Skin of body (tissue), 2 donors: ENCODE data around the gene PRR16. TPM values are rescaled to one million over a fixed set of nuclear protein-coding genes. Genes with fewer than 3 reads are reported as not detected.
"Not testable (repeated sequence)": the region's sequence is repeated elsewhere in the genome, so short reads cannot be mapped to it uniquely, and the experiment has no call there.

ENCODE experiments used
- DNase-seq: peaks from one replicate; lab custom pipeline; 2025; lab: John Stamatoyannopoulos, UW
- total RNA-seq: library from RNA; depleted of rRNA; stranded (reverse); fragments of >200 nt; gene quantifications from one replicate; pipeline ENCODE4 v1.2.3, GENCODE V29; 2014

PRR16 gene
- 12.4 TPM for total RNA-seq

GRCh38 chr5:120463991-120464626 is at the start of gene PRR16:
Gene PRR16 (plus strand): TSS chr5:120464300.
- no peak for DNase-seq

GRCh38 chr5:120415985-120416384 is 48.1 kb upstream of the PRR16 start:
- no peak for DNase-seq

- DNase-seq = no peak
These were observed 45.0 kb upstream of the PRR16 start for GRCh38 chr5:120419127-120419526.

- DNase-seq = not testable (repeated sequence)
These were observed 37.3 kb upstream of the PRR16 start for GRCh38 chr5:120426633-120427275.

GRCh38 chr5:120430572-120430971 is 33.5 kb upstream of the PRR16 start:
- DNase-seq = no peak

- DNase-seq = no peak
These were observed 31.2 kb upstream of the PRR16 start for GRCh38 chr5:120432861-120433260.

- DNase-seq = no peak
These were observed 29.0 kb upstream of the PRR16 start for GRCh38 chr5:120435129-120435528.

GRCh38 chr5:120436996-120437395 is 27.1 kb upstream of the PRR16 start:
- DNase-seq = no peak

GRCh38 chr5:120442694-120443093 is 21.4 kb upstream of the PRR16 start:
- no peak for DNase-seq

GRCh38 chr5:120443607-120444006 is 20.5 kb upstream of the PRR16 start:
- no peak for DNase-seq

- no peak for DNase-seq
These were observed 18.0 kb upstream of the PRR16 start for GRCh38 chr5:120446068-120446492.

GRCh38 chr5:120446901-120447300 is 17.2 kb upstream of the PRR16 start:
- DNase-seq = no peak

- no peak for DNase-seq
These were observed 16.3 kb upstream of the PRR16 start for GRCh38 chr5:120447706-120448239.

- no peak for DNase-seq
These were observed 14.6 kb upstream of the PRR16 start for GRCh38 chr5:120449501-120449900.

- no peak for DNase-seq
These were observed 13.2 kb upstream of the PRR16 start for GRCh38 chr5:120450910-120451309.

- DNase-seq = no peak
These were observed 12.7 kb upstream of the PRR16 start for GRCh38 chr5:120451445-120451844.

- no peak for DNase-seq
These were observed 11.6 kb upstream of the PRR16 start for GRCh38 chr5:120452471-120452870.

- peak; percentile 18 for DNase-seq
These were observed 9.9 kb upstream of the PRR16 start for GRCh38 chr5:120454094-120454798.

GRCh38 chr5:120456006-120456405 is 8.1 kb upstream of the PRR16 start:
- no peak for DNase-seq

GRCh38 chr5:120457839-120458507 is 6.1 kb upstream of the PRR16 start:
- DNase-seq = no peak

GRCh38 chr5:120458508-120458847 is 5.6 kb upstream of the PRR16 start:
- DNase-seq = not testable (repeated sequence)

GRCh38 chr5:120461251-120461650 is 2.8 kb upstream of the PRR16 start:
- no peak for DNase-seq
